Cardiac muscle cell (in vitro differentiated cells and primary cell): Measurements from ENCODE around the gene RMDN2. TPM values are rescaled to one million over a fixed set of nuclear protein-coding genes. Genes with fewer than 3 reads are reported as not detected.

Source experiments
- DNase-seq, 2 donors: peaks; one replicate each; pipeline versions ENCODE4 v3.0.0 to v3.0.0-alpha.2; 2010 to 2017; ENCODE audit warnings: low read depth in 1 of 2, low spot score in 1 of 2
- H3K27ac ChIP-seq: fragments of 200-600 bp; sonication (generic); 2 replicates; pipeline ENCODE4 v1.5.1; 2016
- H3K27me3 ChIP-seq: fragments of 200-600 bp; sonication (generic); 2 replicates; pipeline ENCODE4 v1.6.0; 2016; ENCODE audit warnings: control low read depth
- H3K36me3 ChIP-seq: fragments of 200-600 bp; sonication (generic); 2 replicates; pipeline ENCODE4 v1.5.1; 2016; ENCODE audit warnings: control low read depth
- H3K4me1 ChIP-seq: fragments of 200-600 bp; sonication (generic); 2 replicates; pipeline ENCODE4 v1.8.1; 2017; ENCODE audit warnings: low read depth, mild to moderate bottlenecking, mixed run types
- H3K4me3 ChIP-seq: fragments of 200-600 bp; sonication (generic); 2 replicates; pipeline ENCODE4 v1.5.1; 2016; ENCODE audit warnings: mild to moderate bottlenecking
- H3K9me3 ChIP-seq: fragments of 200-600 bp; sonication (generic); 2 replicates; pipeline ENCODE4 v1.5.1; 2017; ENCODE audit warnings: low read depth, mild to moderate bottlenecking, control low read depth
- polyA plus RNA-seq: library from polyadenylated mRNA; unstranded; fragments of >200 nt; fragmentation: Nextera tagmentation; extraction: Ambion mirVana; gene quantifications from 2 replicates; pipeline ENCODE4 v1.2.1, GENCODE V29; 2016
- total RNA-seq: library from RNA; depleted of rRNA; stranded (reverse); fragments of >200 nt; gene quantifications from 2 replicates; pipeline ENCODE4 v1.2.3, GENCODE V29; 2016
- TF ChIP-seq, protein P1 (sequence below): IDR thresholded peaks from 2 replicates; pipeline ENCODE4 v1.5.1; 2012; ENCODE audit warnings: low read depth, mild to moderate bottlenecking, low read length

The RMDN2 gene
- total and polyA plus RNA-seq, 2 experiments from 2014 or later = 2.3 to 4.2 TPM

DNA sequence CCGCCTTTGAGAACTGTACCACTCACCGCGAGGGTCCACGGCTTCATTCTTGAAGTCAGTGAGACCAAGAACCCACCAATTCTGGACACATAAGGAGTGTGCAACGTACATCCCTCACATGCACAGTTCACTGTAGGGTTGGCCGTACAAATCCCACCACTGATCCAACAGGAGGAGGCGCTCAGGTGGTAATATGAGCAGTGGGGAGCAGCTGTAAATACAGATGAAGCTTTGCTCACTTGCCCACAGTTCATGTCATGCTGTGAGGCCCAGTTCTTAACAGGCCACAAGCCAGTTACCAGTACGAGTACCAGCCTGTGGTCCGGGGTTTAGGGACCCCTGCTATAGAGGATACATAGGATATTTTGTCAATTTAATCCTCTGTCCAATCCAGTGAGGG, 96.5 kb downstream of the RMDN2 start:
- Histone ChIP-seq H3K27ac (no peak overlapping the region), H3K36me3 (no peaks in the 10 kb centered on the region), H3K4me3 (no peak overlapping the region), H3K9me3 (no peaks in the 10 kb centered on the region), H3K27me3 (no peaks in the 10 kb centered on the region), H3K4me1 (no peaks in the 10 kb centered on the region)
- TF ChIP-seq, protein P1, sequence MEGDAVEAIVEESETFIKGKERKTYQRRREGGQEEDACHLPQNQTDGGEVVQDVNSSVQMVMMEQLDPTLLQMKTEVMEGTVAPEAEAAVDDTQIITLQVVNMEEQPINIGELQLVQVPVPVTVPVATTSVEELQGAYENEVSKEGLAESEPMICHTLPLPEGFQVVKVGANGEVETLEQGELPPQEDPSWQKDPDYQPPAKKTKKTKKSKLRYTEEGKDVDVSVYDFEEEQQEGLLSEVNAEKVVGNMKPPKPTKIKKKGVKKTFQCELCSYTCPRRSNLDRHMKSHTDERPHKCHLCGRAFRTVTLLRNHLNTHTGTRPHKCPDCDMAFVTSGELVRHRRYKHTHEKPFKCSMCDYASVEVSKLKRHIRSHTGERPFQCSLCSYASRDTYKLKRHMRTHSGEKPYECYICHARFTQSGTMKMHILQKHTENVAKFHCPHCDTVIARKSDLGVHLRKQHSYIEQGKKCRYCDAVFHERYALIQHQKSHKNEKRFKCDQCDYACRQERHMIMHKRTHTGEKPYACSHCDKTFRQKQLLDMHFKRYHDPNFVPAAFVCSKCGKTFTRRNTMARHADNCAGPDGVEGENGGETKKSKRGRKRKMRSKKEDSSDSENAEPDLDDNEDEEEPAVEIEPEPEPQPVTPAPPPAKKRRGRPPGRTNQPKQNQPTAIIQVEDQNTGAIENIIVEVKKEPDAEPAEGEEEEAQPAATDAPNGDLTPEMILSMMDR = no peak
- DNase-seq = no peak

DNA sequence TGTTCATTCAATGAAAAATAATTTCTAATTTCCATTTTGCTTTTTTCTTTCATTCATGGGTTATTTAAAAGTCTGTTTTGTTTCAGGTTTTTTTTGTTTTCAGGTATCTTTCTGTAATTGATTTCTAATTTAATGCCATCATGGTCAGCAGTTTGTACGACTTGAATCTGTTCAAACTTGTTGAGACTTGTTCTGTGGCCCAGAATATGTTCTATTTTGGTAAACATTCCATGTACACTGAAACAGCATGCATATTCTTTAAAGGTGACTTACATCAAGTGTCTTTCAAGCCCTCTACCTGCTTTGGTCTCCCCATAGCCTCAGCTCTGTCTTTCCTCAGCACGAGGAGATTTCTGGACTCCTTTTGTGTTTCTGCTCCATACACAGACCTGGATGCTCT, 101.8 kb downstream of the RMDN2 start:
- H3K27me3 ChIP-seq = no peaks in the 10 kb centered on the region
- no peaks in the 10 kb centered on the region for H3K36me3 ChIP-seq
- no peak overlapping the region for H3K27ac ChIP-seq
- no peak for DNase-seq
- H3K9me3 ChIP-seq = no peaks in the 10 kb centered on the region
- H3K4me3 ChIP-seq = no peak overlapping the region
- no peaks in the 10 kb centered on the region for H3K4me1 ChIP-seq
- TF ChIP-seq, protein P1 = no peak

DNA sequence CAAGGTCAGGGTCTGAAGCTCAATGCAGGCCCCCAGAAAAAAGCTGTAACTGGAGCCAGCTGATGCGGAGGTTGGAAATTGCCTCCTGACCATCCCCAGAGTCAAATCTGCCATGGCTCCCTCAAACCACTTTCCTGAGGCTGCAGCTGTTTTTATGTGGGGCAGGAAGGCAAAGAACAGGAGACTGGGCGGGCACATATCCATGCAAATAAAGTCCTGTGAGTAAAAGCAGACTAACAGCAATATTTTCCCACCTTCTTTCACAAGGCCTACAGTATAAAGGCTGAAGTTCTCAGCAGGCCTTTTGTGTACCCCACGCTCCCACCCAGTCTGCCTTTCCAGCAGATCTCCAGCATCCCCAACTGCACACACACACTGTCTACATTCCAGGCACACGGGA, 103.7 kb downstream of the RMDN2 start:
- Histone ChIP-seq H3K4me3 (no peak overlapping the region), H3K27ac (no peak overlapping the region), H3K27me3 (no peaks in the 10 kb centered on the region), H3K9me3 (no peaks in the 10 kb centered on the region), H3K4me1 (no peaks in the 10 kb centered on the region), H3K36me3 (no peaks in the 10 kb centered on the region)
- no peak for DNase-seq
- TF ChIP-seq, protein P1 = no peak

DNA sequence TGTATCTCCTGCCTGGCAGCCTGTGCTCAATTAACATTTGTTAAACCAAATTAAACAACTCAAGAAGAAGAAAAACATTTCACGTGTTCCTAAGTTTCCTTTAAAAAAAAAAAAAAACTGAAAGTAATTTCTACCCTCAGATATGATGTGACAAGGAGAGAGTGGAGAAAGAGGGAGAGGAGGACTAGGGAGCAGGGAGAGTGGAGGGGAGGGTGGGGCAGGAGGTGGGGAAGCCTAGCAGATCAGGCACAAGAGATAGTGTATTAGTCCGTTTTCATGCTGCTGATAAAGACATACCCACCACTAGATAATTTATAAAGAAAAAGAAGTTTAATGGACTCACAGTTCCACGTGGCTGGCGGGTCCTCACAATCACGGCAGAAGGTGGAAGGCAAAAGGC, 104.4 kb downstream of the RMDN2 start:
- no peaks in the 10 kb centered on the region for H3K27me3 ChIP-seq
- TF ChIP-seq, protein P1 = no peak

DNA sequence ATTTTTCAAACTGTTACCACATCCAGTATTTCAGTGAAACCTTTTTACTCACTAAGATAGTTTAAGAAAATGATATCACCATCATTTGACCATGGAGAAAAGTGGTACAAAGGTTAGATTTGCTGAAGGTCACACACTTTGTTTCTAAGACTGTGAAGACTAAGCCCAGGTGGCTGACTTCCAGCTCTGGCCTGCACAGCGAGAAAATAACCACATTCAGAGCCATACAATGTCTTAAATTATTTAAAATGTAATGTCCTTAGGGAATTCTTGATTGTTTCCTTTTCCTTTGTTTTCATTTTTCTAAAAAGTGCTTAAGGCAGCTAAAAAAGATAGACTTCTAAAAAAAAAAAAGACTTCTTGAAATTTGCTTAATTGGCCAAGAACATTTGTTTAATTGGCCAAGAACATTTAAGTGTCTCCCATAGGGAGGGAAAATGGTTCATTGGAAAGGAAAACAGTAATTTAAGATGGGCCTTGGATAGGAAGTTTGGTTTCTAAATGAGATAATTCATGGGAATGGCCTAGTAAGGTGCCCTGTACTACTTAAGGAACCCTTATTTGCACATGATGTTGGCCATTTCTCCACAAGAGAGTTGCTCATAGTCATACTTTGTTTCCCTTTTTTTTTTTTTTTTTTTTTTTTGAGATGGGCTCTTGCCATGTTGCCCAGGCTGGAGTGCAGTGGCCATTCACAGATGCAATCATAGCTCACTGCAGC, 105.7 kb downstream of the RMDN2 start:
- H3K36me3 ChIP-seq = no peaks in the 10 kb centered on the region
- no peak overlapping the region for H3K4me3 ChIP-seq
- DNase-seq = peak in 1 of 2 donors; percentile 38
- H3K9me3 ChIP-seq = no peaks in the 10 kb centered on the region
- H3K27me3 ChIP-seq = no peaks in the 10 kb centered on the region
- TF ChIP-seq, protein P1 = no peak
- no peaks in the 10 kb centered on the region for H3K4me1 ChIP-seq
- H3K27ac ChIP-seq = no peak overlapping the region

More for the DNA sequence above, 104.4 kb downstream of the RMDN2 start:
- Histone ChIP-seq H3K4me1 (no peaks in the 10 kb centered on the region), H3K36me3 (no peaks in the 10 kb centered on the region), H3K27ac (no peak overlapping the region), H3K9me3 (no peaks in the 10 kb centered on the region), H3K4me3 (no peak overlapping the region)
- DNase-seq = no peak
